GM13977 (cell line): ENCODE results near the gene IGFBP2.

Source experiments
- DNase-seq: peaks from one replicate; pipeline ENCODE4 v3.0.0; 2012; ENCODE audit warnings: low spot score
- CTCF ChIP-seq: IDR thresholded peaks from 2 replicates; pipeline ENCODE4 v1.5.1; 2012; ENCODE audit warnings: mild to moderate bottlenecking, control low read depth; ENCODE audit not compliant: insufficient read depth; ENCODE audit errors: extremely low read depth, missing control alignments
- in situ Hi-C: fragments of 300-500 bp; cut with MboI; formaldehyde crosslinking; loops from one replicate; pipeline ENCODE4 v1.12.0; 2022; ENCODE audit warnings: low sequenced_read_pairs, low pct_unique_long_range_greater_than_20kb, mixed read lengths, inconsistent platforms; ENCODE audit not compliant: unreplicated experiment

Gene IGFBP2

DNA sequence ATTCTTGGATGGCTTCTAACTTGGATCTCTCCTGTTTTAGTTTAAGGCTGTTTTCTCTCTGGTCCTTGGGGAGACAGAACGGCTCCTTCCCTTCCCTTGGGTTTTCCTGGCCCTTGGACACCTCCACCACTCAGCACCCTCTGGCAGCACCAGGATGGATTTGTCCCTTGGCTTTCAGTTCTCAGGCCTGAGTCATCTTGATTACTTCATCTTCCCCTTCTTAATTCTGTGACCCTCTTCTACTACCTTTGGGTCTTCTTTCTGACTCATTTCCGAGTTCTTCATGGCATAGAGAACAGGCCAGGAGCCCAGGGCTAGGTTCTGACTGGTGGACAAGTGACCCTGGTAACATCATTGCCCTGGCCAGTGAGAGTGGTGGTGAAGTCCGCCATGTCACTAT, 14.9 kb downstream of the IGFBP2 start:
- no peak for DNase-seq
- TF ChIP-seq CTCF: no peak
- in situ Hi-C loops: no loop called here

GRCh38 chr2:216649574-216649973, 16.4 kb downstream of the IGFBP2 start:
- DNase-seq: no peak
- no peak for TF ChIP-seq CTCF
- in situ Hi-C loops: no loop called here

GRCh38 chr2:216650626-216651257, 17.5 kb downstream of the IGFBP2 start:
- no peak for TF ChIP-seq CTCF
- DNase-seq: no peak
- in situ Hi-C loops: no loop called here

GRCh38 chr2:216651351-216651881, 18.2 kb downstream of the IGFBP2 start:
- DNase-seq: no peak
- in situ Hi-C loops: no loop called here
- TF ChIP-seq CTCF: no peak

DNA sequence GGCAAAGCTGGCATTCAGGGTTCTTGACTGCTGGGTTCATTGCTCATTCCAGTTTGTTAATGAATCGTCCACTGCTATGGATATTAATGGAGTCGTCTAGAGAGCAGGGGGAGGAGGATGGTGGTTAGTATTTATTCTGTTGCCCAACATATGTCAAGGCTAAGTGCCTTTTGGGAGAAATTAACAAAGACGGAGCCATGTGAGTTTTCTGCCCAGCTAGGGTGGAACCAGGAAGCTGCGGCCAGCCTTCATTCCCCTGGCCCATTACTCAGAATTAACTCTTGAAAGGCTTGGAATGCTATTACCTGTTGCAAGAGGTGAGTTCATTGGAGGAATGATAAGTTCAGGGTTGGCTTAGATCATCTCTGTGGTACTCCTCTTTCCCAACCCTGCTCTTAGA, 19.3 kb downstream of the IGFBP2 start:
- TF ChIP-seq CTCF: no peak
- DNase-seq: no peak
- in situ Hi-C loops: no loop called here

GRCh38 chr2:216653093-216653799, 20.0 kb downstream of the IGFBP2 start:
- in situ Hi-C loops: no loop called here
- DNase-seq: no peak
- no peak for TF ChIP-seq CTCF
